Activated CD8-positive, alpha-beta memory T cell treated with anti-CD3 and anti-CD28 coated beads, Interleukin-2, amount 10 ng/mL, durations not matched to agents 7 days and 5 days (primary cell): ENCODE data around the gene DHX58. TPM values are rescaled to one million over a fixed set of nuclear protein-coding genes. Genes with fewer than 3 reads are reported as not detected.
A peak's percentile ranks its signal among the peaks of the same experiment; 100 is the strongest.

Experiments
- ATAC-seq: fragments of 150-1000 bp; cut with Tn5 transposase; one replicate; pipeline ENCODE4 v1.10.0; 2021; ENCODE audit warnings: moderate library complexity
- CTCF ChIA-PET: fragments of 350-600 bp; sonication (Branson Sonifier 250); formaldehyde crosslinking; loops from one replicate; lab custom pipeline; 2021; ENCODE audit warnings: antibody characterized with exemption; lab: Charles Lee
- DNase-seq: peaks from one replicate; pipeline ENCODE4 v3.0.0-alpha.2; 2020
- H3K27ac Mint-ChIP-seq: one replicate; pipeline ENCODE4 v1.8.0; 2021; ENCODE audit warnings: mild to moderate bottlenecking, mixed read lengths
- H3K27me3 Mint-ChIP-seq: one replicate; pipeline ENCODE4 v1.8.0; 2021; ENCODE audit warnings: mixed read lengths
- H3K36me3 Mint-ChIP-seq: one replicate; pipeline ENCODE4 v1.8.0; 2021; ENCODE audit warnings: mild to moderate bottlenecking, mixed read lengths
- H3K4me1 Mint-ChIP-seq: one replicate; pipeline ENCODE4 v1.8.0; 2021; ENCODE audit warnings: mixed read lengths
- H3K4me3 Mint-ChIP-seq: one replicate; pipeline ENCODE4 v1.8.0; 2021; ENCODE audit warnings: mild to moderate bottlenecking, moderate library complexity, mixed read lengths
- H3K9me3 Mint-ChIP-seq: one replicate; pipeline ENCODE4 v1.8.0; 2022; ENCODE audit warnings: low read depth, mixed read lengths
- total RNA-seq, 2 experiments: library from RNA; stranded (reverse); gene quantifications; one replicate each; pipeline ENCODE4 v1.2.3, GENCODE V29; 2021

Gene DHX58
- total RNA-seq, 2 experiments from 2014 or later: 65.8 to 105 TPM

GRCh38 chr17:42101513-42102292 lies 10.8 kb downstream of the DHX58 start:
- Mint-ChIP-seq H3K9me3 (no peaks in the 10 kb centered on the region), H3K27me3 (peaks cover 15% of the 10 kb centered on the region), H3K4me3 (no peak overlapping the region), H3K27ac (no peak overlapping the region), H3K4me1 (peaks cover 8% of the 10 kb centered on the region), H3K36me3 (peaks cover 14% of the 10 kb centered on the region)
- peak; percentile 64 for ATAC-seq
- CTCF ChIA-PET: interaction anchor here (0.5 to 5.2 kb wide), 27 partner anchors 9 to 365 kb away, joined by 3 to 35 read pairs (median 4); partner anchors contain the start of genes CNP, DHX58, DNAJC7 and KAT2A
- DNase-seq: peak; percentile 80

GRCh38 chr17:42098730-42099399 lies 13.6 kb downstream of the DHX58 start:
- CTCF ChIA-PET: interaction anchor here (1.0 to 4.3 kb wide), 4 partner anchors 20 to 79 kb away, joined by 4 to 33 read pairs (median 7); partner anchors contain the start of gene NKIRAS2

GRCh38 chr17:42097691-42098631 lies 14.6 kb downstream of the DHX58 start, which contains the start of gene ZNF385C:
Gene ZNF385C (minus strand): TSS chr17:42098473. CDS start chr17:42063056, 35,417 bp downstream.
- peaks cover 6% of the 10 kb centered on the region for H3K4me1 Mint-ChIP-seq
- H3K36me3 Mint-ChIP-seq: peaks cover 3% of the 10 kb centered on the region
- H3K27ac Mint-ChIP-seq: no peak within 1 kb of the TSS
- peaks cover 32% of the 10 kb centered on the region for H3K27me3 Mint-ChIP-seq
- DNase-seq (no peak), ATAC-seq (peak; percentile 60)
- no peaks in the 10 kb centered on the region for H3K9me3 Mint-ChIP-seq
- CTCF ChIA-PET: interaction anchor here (0.6 to 4.3 kb wide), 7 partner anchors 21 to 931 kb away, joined by 3 to 33 read pairs (median 4); partner anchors contain the start of gene NKIRAS2
- no peak within 1 kb of the TSS for H3K4me3 Mint-ChIP-seq

More at GRCh38 chr17:42098730-42099399, 13.6 kb downstream of the DHX58 start:
- no peak for DNase-seq
- Mint-ChIP-seq H3K4me1 (peaks cover 6% of the 10 kb centered on the region), H3K27me3 (peaks cover 32% of the 10 kb centered on the region), H3K9me3 (no peaks in the 10 kb centered on the region), H3K36me3 (peaks cover 5% of the 10 kb centered on the region), H3K4me3 (no peak overlapping the region), H3K27ac (no peak overlapping the region)
- no peak for ATAC-seq

GRCh38 chr17:42096360-42097111 lies 16.0 kb downstream of the DHX58 start:
- peaks cover 34% of the 10 kb centered on the region for H3K27me3 Mint-ChIP-seq
- CTCF ChIA-PET: interaction anchor here (1.1 to 2.5 kb wide), 4 partner anchors 27 to 71 kb away, joined by 3 to 9 read pairs (median 4); no protein-coding TSS in a partner anchor
- no peak overlapping the region for H3K27ac Mint-ChIP-seq
- H3K36me3 Mint-ChIP-seq: peaks cover 2% of the 10 kb centered on the region
- H3K9me3 Mint-ChIP-seq: no peaks in the 10 kb centered on the region
- ATAC-seq (no peak), DNase-seq (no peak)
- H3K4me1 Mint-ChIP-seq: peaks cover 6% of the 10 kb centered on the region
- no peak overlapping the region for H3K4me3 Mint-ChIP-seq

GRCh38 chr17:42094375-42095069 lies 18.0 kb downstream of the DHX58 start:
- H3K4me3 Mint-ChIP-seq: no peak overlapping the region
- no peaks in the 10 kb centered on the region for H3K9me3 Mint-ChIP-seq
- DNase-seq: no peak
- no peak overlapping the region for H3K27ac Mint-ChIP-seq
- H3K36me3 Mint-ChIP-seq: no peaks in the 10 kb centered on the region
- peaks cover 6% of the 10 kb centered on the region for H3K4me1 Mint-ChIP-seq
- H3K27me3 Mint-ChIP-seq: peaks cover 39% of the 10 kb centered on the region
- CTCF ChIA-PET: no interaction called here
- ATAC-seq: no peak

GRCh38 chr17:42092939-42093338 lies 19.6 kb downstream of the DHX58 start:
- CTCF ChIA-PET: no interaction called here
- no peak overlapping the region for H3K27ac Mint-ChIP-seq
- no peak overlapping the region for H3K4me3 Mint-ChIP-seq
- no peak for DNase-seq
- no peak for ATAC-seq
- no peaks in the 10 kb centered on the region for H3K9me3 Mint-ChIP-seq
- H3K36me3 Mint-ChIP-seq: no peaks in the 10 kb centered on the region
- H3K4me1 Mint-ChIP-seq: peaks cover 4% of the 10 kb centered on the region
- H3K27me3 Mint-ChIP-seq: peaks cover 44% of the 10 kb centered on the region

- DNase-seq: no peak
- no peaks in the 10 kb centered on the region for H3K36me3 Mint-ChIP-seq
- no peak for ATAC-seq
- peaks cover 27% of the 10 kb centered on the region for H3K27me3 Mint-ChIP-seq
- no peak overlapping the region for H3K4me3 Mint-ChIP-seq
- CTCF ChIA-PET: interaction anchor here (0.6 to 1.2 kb wide), 5 partner anchors 10 to 132 kb away, joined by 3 to 5 read pairs (median 3); no protein-coding TSS in a partner anchor
- H3K9me3 Mint-ChIP-seq: no peaks in the 10 kb centered on the region
- no peak overlapping the region for H3K27ac Mint-ChIP-seq
- H3K4me1 Mint-ChIP-seq: no peaks in the 10 kb centered on the region
These were observed 21.3 kb downstream of the DHX58 start for GRCh38 chr17:42090964-42091790.

- Mint-ChIP-seq H3K9me3 (no peaks in the 10 kb centered on the region), H3K27me3 (peaks cover 15% of the 10 kb centered on the region), H3K4me3 (no peak overlapping the region), H3K4me1 (no peaks in the 10 kb centered on the region), H3K27ac (no peak overlapping the region), H3K36me3 (no peaks in the 10 kb centered on the region)
- ATAC-seq (no peak), DNase-seq (no peak)
- CTCF ChIA-PET: interaction anchor here (0.7 to 1.5 kb wide), 2 partner anchors 17 to 38 kb away, joined by 3 to 4 read pairs; no protein-coding TSS in a partner anchor
These were observed 23.8 kb downstream of the DHX58 start for GRCh38 chr17:42088736-42089135.

- Mint-ChIP-seq H3K27me3 (peaks cover 15% of the 10 kb centered on the region), H3K4me3 (no peak overlapping the region), H3K27ac (no peak overlapping the region), H3K9me3 (no peaks in the 10 kb centered on the region), H3K36me3 (no peaks in the 10 kb centered on the region), H3K4me1 (no peaks in the 10 kb centered on the region)
- no peak for DNase-seq
- CTCF ChIA-PET: interaction anchor here (0.7 kb wide), 1 partner anchor 37 kb away, joined by 3 read pairs; no protein-coding TSS in a partner anchor
- ATAC-seq: no peak
These were observed 24.5 kb downstream of the DHX58 start for GRCh38 chr17:42087736-42088705.

GRCh38 chr17:42087042-42087701 lies 25.3 kb downstream of the DHX58 start:
- H3K4me1 Mint-ChIP-seq: no peaks in the 10 kb centered on the region
- no peak overlapping the region for H3K4me3 Mint-ChIP-seq
- H3K27me3 Mint-ChIP-seq: peaks cover 13% of the 10 kb centered on the region
- no peak for ATAC-seq
- DNase-seq: no peak
- H3K9me3 Mint-ChIP-seq: no peaks in the 10 kb centered on the region
- CTCF ChIA-PET: interaction anchor here (1.2 kb wide), 1 partner anchor 316 kb away, joined by 3 read pairs; no protein-coding TSS in a partner anchor
- no peak overlapping the region for H3K27ac Mint-ChIP-seq
- no peaks in the 10 kb centered on the region for H3K36me3 Mint-ChIP-seq
